Activated T-helper 1 cell treated with Interleukin-2 at 50 U/mL for 16 hours (primary cell): ENCODE data around the gene VCAM1.
"Not testable (repeated sequence)": the region's sequence is repeated elsewhere in the genome, so short reads cannot be mapped to it uniquely, and the experiment has no call there.

Experiments used
- DNase-seq: peaks from one replicate; pipeline ENCODE4 v3.0.0-alpha.2; 2020; ENCODE audit warnings: low read depth

Gene VCAM1

DNA sequence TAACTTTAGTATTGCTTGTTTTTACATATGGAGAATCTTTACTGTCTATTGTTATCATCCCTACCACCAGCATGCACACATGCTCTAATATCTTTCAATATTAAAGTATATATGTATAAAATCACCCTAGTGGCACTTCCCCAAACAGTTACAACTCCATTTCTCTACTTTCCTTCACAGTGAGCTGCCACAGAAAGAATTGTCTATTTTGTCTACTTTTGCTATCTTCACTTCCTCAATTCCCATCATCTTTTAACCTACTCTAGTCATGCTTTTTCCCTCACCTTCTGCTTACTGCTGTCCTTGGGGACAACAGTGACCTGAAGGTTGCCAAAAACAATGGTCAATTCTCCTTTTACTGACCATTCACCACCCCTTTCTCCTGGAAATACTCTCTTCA, 59.2 kb downstream of the VCAM1 start:
- DNase-seq, result no peak

- DNase-seq, result no peak
Observed at GRCh38 chr1:100780814-100781213, 61.3 kb downstream of the VCAM1 start.

GRCh38 chr1:100781728-100782127, 62.2 kb downstream of the VCAM1 start:
- not testable (repeated sequence) for DNase-seq

DNA sequence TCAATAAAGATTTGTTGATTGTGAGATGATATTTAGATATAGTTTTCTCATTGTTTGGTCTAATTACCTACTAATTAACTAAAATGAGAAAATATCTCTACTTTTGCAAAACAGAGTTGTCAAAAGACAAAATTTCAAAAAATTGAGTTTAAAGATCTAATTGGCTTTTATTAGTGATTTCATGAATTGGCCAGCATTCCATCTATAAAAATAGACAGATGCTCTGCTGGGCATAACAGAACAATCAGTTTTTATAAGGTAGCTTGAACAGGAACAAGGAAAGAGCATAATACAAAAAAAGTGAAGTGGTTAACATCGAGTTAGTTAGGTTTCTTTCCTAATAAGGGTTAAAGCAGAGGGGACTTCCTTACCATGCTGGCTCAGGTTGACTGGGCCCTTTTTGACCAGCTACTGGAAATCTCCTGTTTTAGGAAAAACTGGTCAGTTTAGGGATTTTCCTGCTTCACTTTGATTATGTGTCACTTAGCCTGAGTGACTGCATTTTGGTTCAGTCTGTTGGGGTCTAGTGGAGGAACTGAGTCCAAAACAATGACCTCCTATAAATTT, 63.0 kb downstream of the VCAM1 start:
- DNase-seq, result no peak

GRCh38 chr1:100785470-100786052, 66.0 kb downstream of the VCAM1 start:
- DNase-seq, result no peak

- no peak for DNase-seq
Observed at GRCh38 chr1:100786870-100787269, 67.3 kb downstream of the VCAM1 start.
